GM19238 (cell line): Measurements from ENCODE around the gene PROCR.
"Not testable (repeated sequence)": the region's sequence is repeated elsewhere in the genome, so short reads cannot be mapped to it uniquely, and the experiment has no call there.

ENCODE experiments used
- DNase-seq: peaks from one replicate; pipeline ENCODE4 v3.0.0; 2011; ENCODE audit warnings: low spot score; ENCODE audit not compliant: insufficient read length

Gene PROCR

GRCh38 chr20:35192118-35192872 is 20.4 kb downstream of the PROCR start:
- DNase-seq = no peak

DNA sequence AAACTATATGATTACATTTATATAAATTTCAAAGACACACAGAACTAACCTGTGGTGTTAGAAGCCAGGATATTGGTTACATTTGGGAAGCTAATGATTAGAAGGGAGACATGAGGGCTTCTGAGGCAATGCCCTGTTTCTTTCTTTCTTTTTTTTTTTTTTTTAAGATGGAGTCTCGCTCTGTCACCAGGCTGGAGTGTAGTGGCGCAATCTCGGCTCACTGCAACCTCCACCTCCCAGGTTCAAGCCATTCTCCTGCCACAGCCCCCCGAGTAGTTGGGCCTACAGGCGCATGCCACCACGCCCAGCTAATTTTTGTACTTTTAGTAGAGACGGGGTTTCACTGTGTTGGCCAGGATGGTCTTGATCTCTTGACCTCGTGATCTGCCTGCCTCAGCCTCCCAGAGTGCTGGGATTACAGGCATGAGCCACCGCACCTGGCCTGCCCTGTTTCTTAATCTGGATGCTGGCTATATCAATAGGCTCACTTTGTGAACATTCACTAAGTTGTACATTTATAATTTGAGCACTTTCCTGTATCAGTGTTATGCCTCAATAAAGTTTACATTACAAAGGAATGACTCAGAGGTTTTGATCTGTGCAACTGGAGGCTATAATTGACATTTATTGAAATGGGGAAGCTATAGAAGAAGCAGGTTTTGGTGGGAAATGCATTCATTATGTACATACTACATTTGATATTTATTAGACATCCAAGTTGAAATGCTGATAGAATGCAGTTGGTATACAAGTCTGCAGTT is 21.3 kb downstream of the PROCR start:
- DNase-seq = not testable (repeated sequence)

DNA sequence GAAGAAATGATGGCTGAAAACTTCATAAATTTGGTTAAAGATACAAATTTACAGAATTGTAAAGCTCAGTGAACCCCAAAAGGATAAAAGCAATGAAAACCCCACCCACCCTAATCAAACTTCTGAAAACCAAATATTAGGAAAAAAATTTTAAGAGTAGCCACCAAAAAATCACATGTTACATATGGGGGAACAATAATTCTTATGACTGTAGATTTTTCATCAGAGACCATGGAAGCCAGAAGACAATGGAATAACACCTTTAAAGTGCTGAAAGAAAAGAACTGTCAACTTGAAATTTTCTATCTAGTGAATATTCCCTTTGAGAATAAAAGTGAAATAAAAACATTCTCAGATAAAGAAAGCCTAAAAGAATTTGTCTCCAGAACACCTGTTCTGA is 24.4 kb downstream of the PROCR start:
- no peak for DNase-seq

DNA sequence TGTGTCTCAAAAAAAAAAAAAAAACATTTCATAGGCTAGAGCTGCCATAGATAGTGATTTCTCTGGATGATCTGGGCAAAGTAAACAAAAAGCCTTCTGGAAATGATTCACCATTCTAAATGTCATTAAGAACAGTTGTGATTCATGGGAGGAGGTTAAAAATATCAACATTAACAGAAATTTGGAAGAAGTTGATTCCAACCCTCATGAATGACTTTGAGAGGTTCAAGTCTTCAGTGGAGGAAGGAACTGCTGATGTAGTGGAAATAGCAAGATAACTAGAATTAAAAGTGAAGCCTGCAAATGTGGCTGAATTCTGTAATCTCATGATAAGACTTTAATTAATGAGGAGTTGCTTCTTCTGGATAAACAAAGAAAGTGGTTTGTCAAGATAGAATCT is 27.9 kb downstream of the PROCR start:
- DNase-seq = no peak

GRCh38 chr20:35200267-35200666 is 28.4 kb downstream of the PROCR start:
- DNase-seq = no peak

GRCh38 chr20:35201467-35201866 is 29.6 kb downstream of the PROCR start:
- not testable (repeated sequence) for DNase-seq

DNA sequence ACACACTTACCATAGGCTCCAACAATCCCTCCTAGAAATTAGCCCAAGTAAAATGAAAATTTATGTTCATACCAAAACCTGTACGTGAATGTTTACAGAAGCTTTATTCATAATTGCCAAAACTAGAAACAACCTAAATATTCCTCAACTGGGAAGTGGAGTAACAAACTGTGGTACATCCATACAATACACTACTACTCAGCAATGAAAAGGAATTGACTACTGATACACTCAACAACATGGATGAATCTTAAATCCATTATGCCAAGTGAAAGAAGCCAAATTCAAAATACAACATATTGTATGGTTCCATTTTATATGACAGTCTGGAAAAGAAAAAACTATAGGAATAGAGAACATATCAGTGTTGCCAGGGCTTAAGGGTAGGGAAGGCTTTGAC is 34.9 kb downstream of the PROCR start:
- no peak for DNase-seq

- no peak for DNase-seq
These were observed 36.2 kb downstream of the PROCR start for GRCh38 chr20:35207950-35208611.

DNA sequence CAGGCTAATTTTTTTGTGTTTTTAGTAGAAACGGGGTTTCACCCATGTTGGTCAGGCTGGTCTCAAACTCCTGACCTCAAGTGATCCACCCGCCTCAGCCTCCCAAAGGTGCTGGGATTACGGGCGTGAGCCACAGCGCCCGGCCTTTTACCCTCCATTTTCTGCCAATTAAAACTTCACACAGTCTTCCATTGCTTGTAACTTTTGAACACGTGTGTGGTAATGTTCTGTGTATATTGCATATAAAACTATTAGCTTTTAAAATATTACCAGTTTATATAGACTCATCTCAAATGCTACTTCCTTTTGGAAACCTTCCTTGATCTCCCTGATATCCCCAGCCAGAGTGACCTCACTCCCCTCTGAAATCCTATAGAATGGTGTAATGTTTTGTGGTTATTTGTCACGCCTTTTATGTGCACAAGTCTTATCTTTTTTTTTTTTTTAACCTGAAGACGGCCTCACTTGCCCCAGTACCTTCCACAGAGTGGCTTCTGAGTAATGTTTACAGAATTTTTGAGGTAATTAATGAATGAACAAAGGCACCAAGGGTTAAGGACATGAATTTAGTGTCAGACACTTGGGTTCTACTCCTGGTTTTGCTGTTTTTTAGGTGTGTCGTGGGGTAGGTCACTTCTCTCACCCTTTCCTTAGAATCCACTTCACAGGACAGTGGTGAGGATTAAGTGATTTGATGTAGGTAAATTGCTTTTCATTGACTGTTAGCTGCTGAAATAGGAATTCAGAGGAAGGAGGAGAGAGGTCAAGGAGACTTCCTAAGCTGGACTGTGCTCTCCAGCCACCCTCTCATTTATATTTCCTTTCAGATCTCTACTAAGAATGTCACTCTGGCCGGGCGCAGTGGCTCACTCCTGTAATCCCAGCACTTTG is 43.4 kb downstream of the PROCR start:
- DNase-seq = no peak

DNA sequence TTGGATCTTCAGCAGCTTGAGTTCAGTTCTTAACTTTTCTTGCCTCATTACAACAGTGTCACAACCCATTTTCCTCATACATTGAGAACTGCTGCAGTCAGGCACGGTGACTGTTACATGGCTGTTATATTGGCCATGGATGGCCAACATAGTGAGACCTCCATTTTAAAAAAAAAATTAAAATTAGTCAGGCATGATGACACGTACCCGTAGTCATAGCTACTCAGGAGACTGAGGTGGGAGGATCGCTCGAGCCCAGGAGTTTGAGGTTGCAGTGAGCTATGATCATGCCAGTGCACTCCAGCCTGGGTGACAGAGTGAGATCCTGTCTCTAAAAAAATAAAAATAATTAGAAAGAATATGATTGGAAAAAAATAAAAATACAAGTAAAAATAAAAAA is 44.7 kb downstream of the PROCR start:
- no peak for DNase-seq

GRCh38 chr20:35223941-35224340 is 52.1 kb downstream of the PROCR start:
- DNase-seq = no peak

- DNase-seq = no peak
These were observed 52.7 kb downstream of the PROCR start for GRCh38 chr20:35224536-35224935.

DNA sequence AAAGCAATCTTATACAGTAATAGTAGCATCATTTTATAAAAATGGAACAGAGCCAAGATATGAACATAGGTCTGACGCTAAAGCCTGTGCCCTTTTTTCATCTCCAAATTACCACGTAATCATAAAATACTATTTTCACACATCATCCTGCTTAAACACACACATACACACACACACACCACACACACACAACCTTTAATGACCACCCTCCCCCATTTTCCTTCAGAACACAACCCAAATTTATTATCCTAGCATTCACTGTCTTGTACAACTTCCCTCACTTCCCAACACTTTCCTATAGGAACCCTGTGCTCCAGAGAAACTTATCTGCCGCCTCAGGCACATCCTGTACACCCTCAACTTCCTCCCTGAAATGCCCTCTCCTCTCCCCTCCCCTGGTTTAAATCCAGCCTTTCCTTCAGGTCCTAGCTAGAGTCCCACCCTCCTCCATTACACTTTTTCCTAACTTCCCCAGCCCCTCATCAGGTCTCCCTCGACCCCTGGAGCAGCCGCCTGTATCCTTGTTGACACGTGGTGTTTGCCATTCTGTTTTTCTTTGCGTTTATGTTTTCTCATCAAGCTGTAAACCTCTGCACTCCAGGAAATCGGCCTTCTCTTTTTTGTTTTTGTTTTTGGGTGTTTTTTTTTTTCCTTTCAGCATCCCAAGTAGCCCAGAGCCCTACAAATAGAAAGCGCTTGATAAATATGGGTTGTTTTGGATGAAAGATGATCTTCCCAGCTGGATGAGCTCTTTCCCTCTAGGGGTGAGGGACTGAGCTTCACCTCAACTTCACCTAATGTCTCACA is 53.6 kb downstream of the PROCR start:
- DNase-seq = no peak

DNA sequence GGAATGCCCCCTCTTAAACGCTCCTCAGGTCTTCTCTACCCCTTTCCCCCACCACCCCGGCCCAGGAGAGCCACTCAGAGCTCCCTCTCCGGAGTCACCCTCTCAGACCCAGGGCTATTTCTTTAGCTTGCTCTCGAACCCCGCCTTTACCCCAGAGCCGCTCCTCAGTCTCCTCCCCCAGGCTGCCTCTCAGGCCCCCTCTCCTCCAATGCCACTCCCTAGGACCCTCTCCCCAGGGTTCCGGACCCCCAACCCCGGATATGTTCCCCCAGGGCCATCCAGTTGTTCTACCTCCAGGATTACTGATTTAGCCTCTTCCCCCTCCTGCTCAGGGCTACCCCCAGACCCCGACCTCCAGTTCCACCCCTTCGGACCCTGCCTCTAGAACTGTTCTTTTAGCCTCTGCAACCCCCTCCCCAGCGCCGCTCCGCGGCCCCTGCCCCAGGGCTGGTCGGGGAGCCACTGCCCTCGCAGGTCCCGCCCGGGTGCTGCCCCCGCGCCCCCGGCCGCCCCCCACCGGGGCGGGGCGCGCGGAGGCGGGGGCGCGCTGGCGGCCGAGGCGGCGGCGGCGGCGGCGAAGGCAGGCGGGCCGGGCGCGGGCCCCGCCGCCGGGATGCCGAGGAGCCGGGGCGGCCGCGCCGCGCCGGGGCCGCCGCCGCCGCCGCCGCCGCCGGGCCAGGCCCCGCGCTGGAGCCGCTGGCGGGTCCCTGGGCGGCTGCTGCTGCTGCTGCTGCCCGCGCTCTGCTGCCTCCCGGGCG is 54.4 kb downstream of the PROCR start, which contains the start of gene MMP24:
Gene MMP24 (plus strand): TSS at position 565 of the 758 bp plus-strand sequence. CDS start 49 bp downstream, at position 614.
- no peak for DNase-seq
